BE2C (cell line): Measurements from ENCODE around the gene CRTAP.

Experiments used
- DNase-seq: peaks from one replicate; pipeline ENCODE4 v3.0.0-alpha.2; 2020
- H3K27me3 ChIP-seq: fragments of 250-450 bp; sonication (Bioruptor Pico); 2 replicates; pipeline ENCODE4 v1.5.1; 2020; ENCODE audit warnings: mild to moderate bottlenecking
- H3K36me3 ChIP-seq: fragments of 250-450 bp; sonication (Bioruptor Pico); 2 replicates; pipeline ENCODE4 v1.5.1; 2020; ENCODE audit warnings: mild to moderate bottlenecking
- H3K4me1 ChIP-seq: fragments of 250-450 bp; sonication (Bioruptor Pico); 2 replicates; pipeline ENCODE4 v1.5.1; 2020
- H3K4me3 ChIP-seq: 2 replicates; pipeline ENCODE4 v1.5.1; 2011; ENCODE audit warnings: low read depth, low read length
- H3K9me3 ChIP-seq: fragments of 250-450 bp; sonication (Bioruptor Pico); 2 replicates; pipeline ENCODE4 v1.5.1; 2020
- CTCF ChIP-seq: IDR thresholded peaks from 2 replicates; pipeline ENCODE4 v1.5.1; 2012; ENCODE audit warnings: mild to moderate bottlenecking, low read depth, low read length

Gene CRTAP

GRCh38 chr3:33184863-33185262, 71.0 kb downstream of the CRTAP start:
- TF ChIP-seq CTCF, result no peak

GRCh38 chr3:33186524-33187367, 72.9 kb downstream of the CRTAP start:
- DNase-seq, result no peak
- no peaks in the 10 kb centered on the region for H3K36me3 ChIP-seq
- no peak for TF ChIP-seq CTCF
- H3K4me3 ChIP-seq, result no peak overlapping the region
- no peaks in the 10 kb centered on the region for H3K27me3 ChIP-seq
- H3K9me3 ChIP-seq, result no peaks in the 10 kb centered on the region
- no peaks in the 10 kb centered on the region for H3K4me1 ChIP-seq

More at GRCh38 chr3:33184863-33185262, 71.0 kb downstream of the CRTAP start:
- no peak for DNase-seq
- no peaks in the 10 kb centered on the region for H3K36me3 ChIP-seq
- H3K9me3 ChIP-seq, result no peaks in the 10 kb centered on the region
- H3K4me1 ChIP-seq, result no peaks in the 10 kb centered on the region
- no peaks in the 10 kb centered on the region for H3K27me3 ChIP-seq
- H3K4me3 ChIP-seq, result no peak overlapping the region

GRCh38 chr3:33187368-33187634, 73.5 kb downstream of the CRTAP start:
- H3K4me1 ChIP-seq, result no peaks in the 10 kb centered on the region
- H3K4me3 ChIP-seq, result no peak overlapping the region
- TF ChIP-seq CTCF, result no peak
- H3K9me3 ChIP-seq, result no peaks in the 10 kb centered on the region
- DNase-seq, result no peak
- no peaks in the 10 kb centered on the region for H3K36me3 ChIP-seq
- no peaks in the 10 kb centered on the region for H3K27me3 ChIP-seq

DNA sequence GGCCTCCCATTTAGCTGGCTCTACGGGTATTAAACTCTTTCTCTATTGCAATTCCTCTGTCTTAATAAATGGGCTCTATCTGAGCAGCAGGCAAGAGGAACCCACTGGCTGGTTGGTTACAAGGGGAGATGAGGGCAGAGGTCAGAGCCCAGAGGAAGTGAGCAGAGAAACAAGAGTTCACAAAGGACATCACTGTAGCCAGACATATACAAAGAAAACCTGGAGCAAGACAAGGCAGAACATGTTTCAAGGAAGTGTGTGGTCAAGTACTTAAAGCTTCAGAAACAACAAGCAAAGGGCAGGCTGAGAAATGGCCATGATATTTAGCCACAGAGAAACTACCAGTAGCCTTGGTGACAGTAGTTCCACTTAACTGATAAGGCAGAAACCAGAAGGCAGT, 80.5 kb downstream of the CRTAP start:
- Histone ChIP-seq H3K4me3 (no peak overlapping the region), H3K4me1 (no peaks in the 10 kb centered on the region), H3K36me3 (no peaks in the 10 kb centered on the region), H3K27me3 (no peaks in the 10 kb centered on the region), H3K9me3 (no peaks in the 10 kb centered on the region)
- DNase-seq, result no peak
- no peak for TF ChIP-seq CTCF

DNA sequence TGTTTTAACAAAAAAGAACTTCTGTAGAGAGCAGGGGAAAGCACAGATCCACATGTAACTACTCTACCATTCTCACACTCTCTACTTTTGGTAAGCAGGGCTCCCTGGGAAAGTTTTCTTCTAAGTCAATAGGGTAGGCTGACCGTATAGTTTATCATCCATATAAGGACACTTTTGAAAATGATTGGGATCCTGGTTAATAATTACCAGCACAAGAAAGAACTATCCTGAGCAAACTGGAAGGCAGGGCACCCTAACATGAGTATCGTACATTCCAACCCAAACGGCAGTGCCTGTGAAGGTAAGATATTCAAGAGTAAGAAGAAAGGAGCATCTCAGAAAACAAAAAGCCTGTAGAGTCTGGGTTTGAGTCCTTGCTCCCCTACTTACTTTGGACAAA, 82.7 kb downstream of the CRTAP start:
- TF ChIP-seq CTCF, result no peak
- Histone ChIP-seq H3K4me1 (no peaks in the 10 kb centered on the region), H3K9me3 (no peaks in the 10 kb centered on the region), H3K4me3 (no peak overlapping the region), H3K27me3 (no peaks in the 10 kb centered on the region), H3K36me3 (no peaks in the 10 kb centered on the region)
- DNase-seq, result no peak
